ENCODE results near the gene SOS1.

The SOS1 gene

GRCh38 chr2:39107156-39107555 lies 13.7 kb downstream of the SOS1 start:
- DNase-seq = no peak
- no peak overlapping the region for H3K4me3 ChIP-seq (ENCODE audit: low read length)
- no peak overlapping the region for H3K4me2 ChIP-seq (ENCODE audit: low read depth, low read length)
- H3F3A ChIP-seq (ENCODE audit: insufficient read depth, low read length) = no peaks in the 10 kb centered on the region; the same call in 1 of the 2 replicates
- peaks cover 9% of the 10 kb centered on the region for H3K4me1 ChIP-seq (ENCODE audit: low read length)
- H3K9me3 ChIP-seq (replicated peaks; ENCODE audit: insufficient read depth, low read length) = no peaks in the 10 kb centered on the region
- H2AFZ ChIP-seq (ENCODE audit: low read length) = no peak overlapping the region
- no peaks in the 10 kb centered on the region for H3K36me3 ChIP-seq (replicated peaks; ENCODE audit: insufficient read depth, low read length)
- peaks cover 97% of the 10 kb centered on the region for H3K79me2 ChIP-seq (ENCODE audit: low read length)
- H3K27me3 ChIP-seq (replicated peaks; ENCODE audit: insufficient read depth, low read length) = no peaks in the 10 kb centered on the region
- no peak overlapping the region for H3K9ac ChIP-seq (ENCODE audit: low read length)
- no peak overlapping the region for H3K27ac ChIP-seq (ENCODE audit: low read length)
- H3K9me2 ChIP-seq (replicated peaks; ENCODE audit: insufficient read depth, low read length) = no peaks in the 10 kb centered on the region
- H4K20me1 ChIP-seq (ENCODE audit: insufficient read depth, low read length) = no peaks in the 10 kb centered on the region
- TF ChIP-seq EZH2 (optimal IDR thresholded peaks at IDR 0.05; ENCODE audit: low read depth, low read length) = no peak
- TF ChIP-seq EZH2phosphoT487 (IDR thresholded peaks at IDR 0.05; ENCODE audit: low read length) = no peak
- TF ChIP-seq, protein P1, sequence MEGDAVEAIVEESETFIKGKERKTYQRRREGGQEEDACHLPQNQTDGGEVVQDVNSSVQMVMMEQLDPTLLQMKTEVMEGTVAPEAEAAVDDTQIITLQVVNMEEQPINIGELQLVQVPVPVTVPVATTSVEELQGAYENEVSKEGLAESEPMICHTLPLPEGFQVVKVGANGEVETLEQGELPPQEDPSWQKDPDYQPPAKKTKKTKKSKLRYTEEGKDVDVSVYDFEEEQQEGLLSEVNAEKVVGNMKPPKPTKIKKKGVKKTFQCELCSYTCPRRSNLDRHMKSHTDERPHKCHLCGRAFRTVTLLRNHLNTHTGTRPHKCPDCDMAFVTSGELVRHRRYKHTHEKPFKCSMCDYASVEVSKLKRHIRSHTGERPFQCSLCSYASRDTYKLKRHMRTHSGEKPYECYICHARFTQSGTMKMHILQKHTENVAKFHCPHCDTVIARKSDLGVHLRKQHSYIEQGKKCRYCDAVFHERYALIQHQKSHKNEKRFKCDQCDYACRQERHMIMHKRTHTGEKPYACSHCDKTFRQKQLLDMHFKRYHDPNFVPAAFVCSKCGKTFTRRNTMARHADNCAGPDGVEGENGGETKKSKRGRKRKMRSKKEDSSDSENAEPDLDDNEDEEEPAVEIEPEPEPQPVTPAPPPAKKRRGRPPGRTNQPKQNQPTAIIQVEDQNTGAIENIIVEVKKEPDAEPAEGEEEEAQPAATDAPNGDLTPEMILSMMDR (IDR thresholded peaks at IDR 0.05; ENCODE audit: low read length) = no peak

- no peaks in the 10 kb centered on the region for H3K9me2 ChIP-seq (replicated peaks; ENCODE audit: insufficient read depth, low read length)
- H2AFZ ChIP-seq (ENCODE audit: low read length) = no peak overlapping the region
- H3K4me2 ChIP-seq (ENCODE audit: low read depth, low read length) = peak overlapping the region; percentile 54; the same call in 1 of the 2 replicates
- peak overlapping the region; percentile 54; the same call in 1 of the 2 replicates for H3K9ac ChIP-seq (ENCODE audit: low read length)
- H3K4me1 ChIP-seq (ENCODE audit: low read length) = peaks cover 55% of the 10 kb centered on the region
- no peaks in the 10 kb centered on the region for H3K9me3 ChIP-seq (replicated peaks; ENCODE audit: insufficient read depth, low read length)
- no peaks in the 10 kb centered on the region for H4K20me1 ChIP-seq (ENCODE audit: insufficient read depth, low read length)
- H3K36me3 ChIP-seq (replicated peaks; ENCODE audit: insufficient read depth, low read length) = no peaks in the 10 kb centered on the region
- TF ChIP-seq, protein P1 (IDR thresholded peaks at IDR 0.05; ENCODE audit: low read length) = no peak
- TF ChIP-seq EZH2 (optimal IDR thresholded peaks at IDR 0.05; ENCODE audit: low read depth, low read length) (no peak), EZH2phosphoT487 (IDR thresholded peaks at IDR 0.05; ENCODE audit: low read length) (no peak)
- H3K79me2 ChIP-seq (ENCODE audit: low read length) = peaks cover 85% of the 10 kb centered on the region
- peak overlapping the region; percentile 74 for H3K27ac ChIP-seq (ENCODE audit: low read length)
- peak; percentile 66 for DNase-seq
- peaks cover 45% of the 10 kb centered on the region for H3F3A ChIP-seq (ENCODE audit: insufficient read depth, low read length)
- 0 out of 2 replicates have a peak overlapping the region, but pooled peaks have one; percentile 20 for H3K4me3 ChIP-seq (ENCODE audit: low read length)
- H3K27me3 ChIP-seq (replicated peaks; ENCODE audit: insufficient read depth, low read length) = no peaks in the 10 kb centered on the region
These were observed 20.8 kb downstream of the SOS1 start for GRCh38 chr2:39099870-39100728.

DNA sequence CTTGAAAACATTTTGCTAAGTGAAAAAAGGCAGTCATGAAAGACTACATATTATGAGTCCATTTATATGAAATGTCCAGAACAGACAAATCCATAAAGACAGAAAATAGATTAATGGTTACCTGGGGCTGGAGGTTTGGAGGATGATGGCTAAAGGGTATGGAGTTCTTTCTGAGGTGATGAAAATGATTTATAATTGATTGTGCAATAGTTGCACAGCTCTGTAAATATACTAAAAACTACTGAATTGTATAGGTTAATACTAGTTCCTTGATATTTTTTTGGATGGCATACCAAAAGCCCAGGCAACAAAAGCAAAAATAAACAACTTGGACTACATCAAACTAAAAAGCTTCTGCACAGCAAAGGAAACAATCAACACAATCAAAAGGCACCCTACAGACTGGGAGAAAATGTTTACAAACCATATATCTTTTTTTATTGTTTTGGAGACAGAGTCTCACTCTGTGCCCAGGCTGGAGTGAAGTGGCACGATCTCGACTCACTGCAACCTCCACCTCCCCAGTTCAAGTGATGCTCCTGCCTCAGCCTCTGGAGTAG lies 21.5 kb downstream of the SOS1 start:
- Histone ChIP-seq H3K4me1 (ENCODE audit: low read length) (peaks cover 58% of the 10 kb centered on the region), H3K9me3 (replicated peaks; ENCODE audit: insufficient read depth, low read length) (no peaks in the 10 kb centered on the region)

More for the DNA sequence above, 21.5 kb downstream of the SOS1 start:
- Histone ChIP-seq H3K27me3 (replicated peaks; ENCODE audit: insufficient read depth, low read length) (no peaks in the 10 kb centered on the region), H2AFZ (ENCODE audit: low read length) (no peak overlapping the region), H3K4me2 (ENCODE audit: low read depth, low read length) (peak overlapping the region; percentile 54), H3K9ac (ENCODE audit: low read length) (peak overlapping the region; percentile 54; the same call in 1 of the 2 replicates), H3K79me2 (ENCODE audit: low read length) (peaks cover 78% of the 10 kb centered on the region), H4K20me1 (ENCODE audit: insufficient read depth, low read length) (no peaks in the 10 kb centered on the region), H3K27ac (ENCODE audit: low read length) (peak overlapping the region; percentile 74), H3F3A (ENCODE audit: insufficient read depth, low read length) (peaks cover 52% of the 10 kb centered on the region), H3K4me3 (ENCODE audit: low read length) (0 out of 2 replicates have a peak overlapping the region, but pooled peaks have one; percentile 20), H3K9me2 (replicated peaks; ENCODE audit: insufficient read depth, low read length) (no peaks in the 10 kb centered on the region), H3K36me3 (replicated peaks; ENCODE audit: insufficient read depth, low read length) (no peaks in the 10 kb centered on the region)
- DNase-seq = no peak
- TF ChIP-seq, protein P1 (IDR thresholded peaks at IDR 0.05; ENCODE audit: low read length) = no peak
- no peak for TF ChIP-seq EZH2 (optimal IDR thresholded peaks at IDR 0.05; ENCODE audit: low read depth, low read length)
- TF ChIP-seq EZH2phosphoT487 (IDR thresholded peaks at IDR 0.05; ENCODE audit: low read length) = no peak

All from MM.1S (cell line).